PC-3 (cell line): Measurements from ENCODE around the gene RXFP1.

Source experiments
- EZH2 ChIP-seq: fragments of 300-600 bp; sonication (generic); IDR thresholded peaks from one replicate; pipeline ENCODE4 v1.6.1; 2017; ENCODE audit warnings: antibody characterized with exemption, mild to moderate bottlenecking, low read length; ENCODE audit not compliant: unreplicated experiment
- TF ChIP-seq, protein P1 (sequence below): fragments of 300-600 bp; sonication (generic); conservative IDR thresholded peaks from 2 replicates; pipeline ENCODE4 v1.5.1; 2017; ENCODE audit warnings: antibody characterized with exemption, low read depth, mild to moderate bottlenecking, low read length

DNA sequence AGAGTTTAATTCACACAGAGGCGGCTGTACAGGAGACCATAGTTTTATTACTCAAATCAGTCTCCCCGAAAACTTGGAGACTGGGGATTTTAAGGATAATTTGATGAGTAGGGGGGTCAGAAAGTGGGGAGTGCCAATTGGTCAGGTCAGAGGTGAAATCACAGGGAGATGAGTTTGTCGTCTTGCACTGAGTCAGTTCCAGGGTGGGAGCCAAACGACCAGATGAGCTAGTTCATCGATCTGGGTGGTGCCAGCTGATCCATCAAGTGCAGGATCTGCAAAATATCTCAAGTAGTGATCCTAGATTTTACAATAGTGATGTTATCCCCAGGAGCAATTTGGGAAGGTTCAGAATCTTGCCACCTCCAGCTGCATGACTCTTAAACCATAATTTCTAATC lies 154.4 kb downstream of the RXFP1 start:
- TF ChIP-seq, protein P1, sequence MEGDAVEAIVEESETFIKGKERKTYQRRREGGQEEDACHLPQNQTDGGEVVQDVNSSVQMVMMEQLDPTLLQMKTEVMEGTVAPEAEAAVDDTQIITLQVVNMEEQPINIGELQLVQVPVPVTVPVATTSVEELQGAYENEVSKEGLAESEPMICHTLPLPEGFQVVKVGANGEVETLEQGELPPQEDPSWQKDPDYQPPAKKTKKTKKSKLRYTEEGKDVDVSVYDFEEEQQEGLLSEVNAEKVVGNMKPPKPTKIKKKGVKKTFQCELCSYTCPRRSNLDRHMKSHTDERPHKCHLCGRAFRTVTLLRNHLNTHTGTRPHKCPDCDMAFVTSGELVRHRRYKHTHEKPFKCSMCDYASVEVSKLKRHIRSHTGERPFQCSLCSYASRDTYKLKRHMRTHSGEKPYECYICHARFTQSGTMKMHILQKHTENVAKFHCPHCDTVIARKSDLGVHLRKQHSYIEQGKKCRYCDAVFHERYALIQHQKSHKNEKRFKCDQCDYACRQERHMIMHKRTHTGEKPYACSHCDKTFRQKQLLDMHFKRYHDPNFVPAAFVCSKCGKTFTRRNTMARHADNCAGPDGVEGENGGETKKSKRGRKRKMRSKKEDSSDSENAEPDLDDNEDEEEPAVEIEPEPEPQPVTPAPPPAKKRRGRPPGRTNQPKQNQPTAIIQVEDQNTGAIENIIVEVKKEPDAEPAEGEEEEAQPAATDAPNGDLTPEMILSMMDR: no peak
- no peak for TF ChIP-seq EZH2
